Peyer's patch (tissue), 4 donors: ENCODE results near the gene SLC17A5.

Source experiments
- CTCF ChIP-seq, 6 experiments: fragments of 450-650 bp in 4 of 6; fragments of 200-600 bp in 2 of 6; sonication (generic) in 1 of 6; IDR thresholded peaks; one replicate each; pipeline ENCODE4 v1.5.1; 2017 to 2019; ENCODE audit warnings: antibody characterized with exemption in 6 of 6, mild to moderate bottlenecking in 3 of 6, moderate library complexity in 1 of 6
- POLR2A ChIP-seq, 2 donors: fragments of 450-650 bp; IDR thresholded peaks; one replicate each; pipeline ENCODE4 v1.5.1; 2017; ENCODE audit warnings: antibody characterized with exemption in 2 of 2, mild to moderate bottlenecking in 2 of 2, moderate library complexity in 2 of 2

DNA sequence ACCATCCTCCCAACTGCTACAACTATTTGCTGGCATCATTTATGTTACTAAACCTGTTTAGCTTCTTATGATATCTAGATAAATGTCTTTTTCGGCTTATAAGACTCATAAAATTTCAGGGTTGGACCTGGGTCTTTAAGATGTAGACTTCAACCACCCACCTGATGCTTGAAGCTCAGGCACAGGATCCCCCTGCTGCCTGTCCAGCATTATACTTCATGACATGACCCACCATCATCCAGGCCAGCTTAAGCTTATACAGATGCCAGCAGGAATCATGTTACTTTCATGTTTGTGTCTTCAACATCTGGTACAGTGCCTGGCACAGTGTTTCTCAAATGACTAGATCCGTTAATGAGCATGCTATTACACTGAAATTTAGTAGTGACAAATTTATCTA, 47.4 kb downstream of the SLC17A5 start:
- TF ChIP-seq CTCF (IDR thresholded peaks at IDR 0.05) (no peak), POLR2A (IDR thresholded peaks at IDR 0.05) (no peak)
